ENCODE results near the gene SEC14L6. TPM values are rescaled to one million over a fixed set of nuclear protein-coding genes. Genes with fewer than 3 reads are reported as not detected.

The SEC14L6 gene
- total RNA-seq, 4 donors from 2014 or later = not detected

GRCh38 chr22:30514252-30514651 is 32.3 kb downstream of the SEC14L6 start:
- Histone ChIP-seq H3K27me3 (no peaks in the 10 kb centered on the region), H3K9me3 (no peaks in the 10 kb centered on the region), H3K4me3 (no peak overlapping the region), H3K36me3 (no peaks in the 10 kb centered on the region), H3K27ac (no peak overlapping the region), H3K4me1 (no peaks in the 10 kb centered on the region)
- no peak for TF ChIP-seq POLR2A (IDR thresholded peaks at IDR 0.05)
- TF ChIP-seq, protein P1, sequence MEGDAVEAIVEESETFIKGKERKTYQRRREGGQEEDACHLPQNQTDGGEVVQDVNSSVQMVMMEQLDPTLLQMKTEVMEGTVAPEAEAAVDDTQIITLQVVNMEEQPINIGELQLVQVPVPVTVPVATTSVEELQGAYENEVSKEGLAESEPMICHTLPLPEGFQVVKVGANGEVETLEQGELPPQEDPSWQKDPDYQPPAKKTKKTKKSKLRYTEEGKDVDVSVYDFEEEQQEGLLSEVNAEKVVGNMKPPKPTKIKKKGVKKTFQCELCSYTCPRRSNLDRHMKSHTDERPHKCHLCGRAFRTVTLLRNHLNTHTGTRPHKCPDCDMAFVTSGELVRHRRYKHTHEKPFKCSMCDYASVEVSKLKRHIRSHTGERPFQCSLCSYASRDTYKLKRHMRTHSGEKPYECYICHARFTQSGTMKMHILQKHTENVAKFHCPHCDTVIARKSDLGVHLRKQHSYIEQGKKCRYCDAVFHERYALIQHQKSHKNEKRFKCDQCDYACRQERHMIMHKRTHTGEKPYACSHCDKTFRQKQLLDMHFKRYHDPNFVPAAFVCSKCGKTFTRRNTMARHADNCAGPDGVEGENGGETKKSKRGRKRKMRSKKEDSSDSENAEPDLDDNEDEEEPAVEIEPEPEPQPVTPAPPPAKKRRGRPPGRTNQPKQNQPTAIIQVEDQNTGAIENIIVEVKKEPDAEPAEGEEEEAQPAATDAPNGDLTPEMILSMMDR (IDR thresholded peaks at IDR 0.05 in 4 of 5, conservative IDR thresholded peaks at IDR 0.05 in 1 of 5) = no peak
- in situ Hi-C loops (cut with MboI; ENCODE audit: low sequenced_read_pairs in 4 of 4) (no loop called here), intact Hi-C loops (cut with DNase I; ENCODE audit: low total_unique reads) (no loop called here)
- ATAC-seq (no peak), DNase-seq (no peak)

- in situ Hi-C loops (cut with MboI; ENCODE audit: low sequenced_read_pairs in 4 of 4) (no loop called here), intact Hi-C loops (cut with DNase I; ENCODE audit: low total_unique reads) (no loop called here)
- H3K27me3 ChIP-seq = peaks cover 0 to under 1% (median 0%) of the 10 kb centered on the region in 3 donors
- H3K36me3 ChIP-seq = no peaks in the 10 kb centered on the region
- ATAC-seq (no peak), DNase-seq (no peak)
- H3K4me3 ChIP-seq = no peak overlapping the region
- TF ChIP-seq POLR2A (IDR thresholded peaks at IDR 0.05) = no peak
- no peaks in the 10 kb centered on the region for H3K9me3 ChIP-seq
- no peaks in the 10 kb centered on the region for H3K4me1 ChIP-seq
- no peak overlapping the region for H3K27ac ChIP-seq
Measured at GRCh38 chr22:30513462-30513861, 33.1 kb downstream of the SEC14L6 start.

DNA sequence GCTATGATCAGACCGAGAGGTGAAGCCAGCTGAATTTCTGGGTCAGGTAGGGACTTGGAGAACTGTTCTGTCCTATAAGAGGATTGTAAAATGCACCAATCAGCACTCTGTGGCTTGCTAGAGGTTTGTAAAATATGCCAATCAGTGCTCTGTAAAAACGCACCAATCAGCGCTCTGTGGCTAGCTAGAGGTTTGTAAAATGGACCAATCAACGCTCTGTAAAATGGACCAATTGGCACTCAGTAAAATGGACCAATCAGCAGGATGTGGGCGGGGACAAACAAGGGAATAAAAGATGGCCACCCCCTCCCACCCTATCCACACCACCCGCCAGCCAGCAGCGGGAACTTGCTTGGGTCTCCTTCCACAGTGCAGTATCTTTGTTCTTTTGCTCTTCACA is 34.6 kb downstream of the SEC14L6 start:
- no peak overlapping the region for H3K27ac ChIP-seq
- no peaks in the 10 kb centered on the region for H3K9me3 ChIP-seq
- TF ChIP-seq, protein P1 (IDR thresholded peaks at IDR 0.05 in 4 of 5, conservative IDR thresholded peaks at IDR 0.05 in 1 of 5) = no peak
- TF ChIP-seq POLR2A (IDR thresholded peaks at IDR 0.05) = no peak
- in situ Hi-C loops (cut with MboI; ENCODE audit: low sequenced_read_pairs in 4 of 4) (no loop called here), intact Hi-C loops (cut with DNase I; ENCODE audit: low total_unique reads) (no loop called here)
- no peak for DNase-seq
- no peaks in the 10 kb centered on the region for H3K4me1 ChIP-seq
- no peak overlapping the region for H3K4me3 ChIP-seq
- H3K36me3 ChIP-seq = no peaks in the 10 kb centered on the region
- ATAC-seq = no peak
- peaks cover 8 to 9% (median 8%) of the 10 kb centered on the region in 3 donors for H3K27me3 ChIP-seq

DNA sequence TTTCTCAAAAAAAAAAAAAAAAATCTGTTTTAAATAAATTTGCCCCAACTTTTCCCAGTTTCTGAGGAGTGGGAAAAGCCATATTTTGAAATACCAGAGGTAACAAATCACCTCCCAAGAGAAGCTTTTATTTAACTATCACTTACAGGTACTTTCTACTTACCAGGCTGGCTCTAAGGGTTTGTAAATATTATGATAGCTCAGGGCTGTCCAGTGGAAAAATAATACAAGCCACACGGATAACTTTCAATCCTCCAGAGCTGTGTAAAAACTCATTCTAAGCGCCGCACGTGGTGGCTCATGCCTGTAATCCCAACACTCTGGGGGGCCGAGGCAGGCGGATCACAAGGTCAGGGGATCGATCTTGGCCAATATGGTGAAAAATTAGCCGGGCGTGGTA is 35.4 kb downstream of the SEC14L6 start:
- Histone ChIP-seq H3K9me3 (no peaks in the 10 kb centered on the region), H3K27me3 (peaks cover 15 to 17% (median 16%) of the 10 kb centered on the region in 3 donors), H3K36me3 (no peaks in the 10 kb centered on the region), H3K4me1 (no peaks in the 10 kb centered on the region), H3K4me3 (no peak overlapping the region), H3K27ac (no peak overlapping the region)
- TF ChIP-seq, protein P1 (IDR thresholded peaks at IDR 0.05 in 4 of 5, conservative IDR thresholded peaks at IDR 0.05 in 1 of 5) = no peak
- no peak for TF ChIP-seq POLR2A (IDR thresholded peaks at IDR 0.05)
- no peak for ATAC-seq
- intact Hi-C loops (cut with DNase I; ENCODE audit: low total_unique reads) = no loop called here
- no peak for DNase-seq
- in situ Hi-C loops (cut with MboI; ENCODE audit: low sequenced_read_pairs in 4 of 4) = no loop called here

- TF ChIP-seq, protein P1 (IDR thresholded peaks at IDR 0.05 in 4 of 5, conservative IDR thresholded peaks at IDR 0.05 in 1 of 5) = no peak
- no peak overlapping the region for H3K4me3 ChIP-seq
- ATAC-seq (no peak), DNase-seq (no peak)
- in situ Hi-C loops (cut with MboI; ENCODE audit: low sequenced_read_pairs in 4 of 4) = no loop called here
- intact Hi-C loops (cut with DNase I; ENCODE audit: low total_unique reads) = no loop called here
- no peaks in the 10 kb centered on the region for H3K4me1 ChIP-seq
- H3K36me3 ChIP-seq = no peaks in the 10 kb centered on the region
- H3K9me3 ChIP-seq = no peaks in the 10 kb centered on the region
- H3K27me3 ChIP-seq = peaks cover 39 to 43% (median 40%) of the 10 kb centered on the region in 3 donors
- H3K27ac ChIP-seq = no peak overlapping the region
Measured at GRCh38 chr22:30508216-30508615, 38.3 kb downstream of the SEC14L6 start.
